GM19467 (cell line): ENCODE measurements around the gene MT1HL1.
"Not testable (repeated sequence)": the region's sequence is repeated elsewhere in the genome, so short reads cannot be mapped to it uniquely, and the experiment has no call there.

Experiments
- ATAC-seq: cut with Tn5 transposase; IDR thresholded peaks from one replicate; pipeline ENCODE4 v1.9.1; 2021; ENCODE audit warnings: mild to moderate bottlenecking, moderate library complexity; ENCODE audit not compliant: unreplicated experiment

The MT1HL1 gene

GRCh38 chr1:237018896-237019295 lies 14.7 kb upstream of the MT1HL1 start:
- ATAC-seq: no peak

GRCh38 chr1:237016626-237017025 lies 12.4 kb upstream of the MT1HL1 start:
- ATAC-seq: no peak

- no peak for ATAC-seq
Measured at GRCh38 chr1:237013608-237014007, 9.4 kb upstream of the MT1HL1 start.

- no peak for ATAC-seq
Measured at GRCh38 chr1:237012788-237013383, 8.6 kb upstream of the MT1HL1 start.

- ATAC-seq: no peak
Measured at GRCh38 chr1:237012361-237012760, 8.1 kb upstream of the MT1HL1 start.

DNA sequence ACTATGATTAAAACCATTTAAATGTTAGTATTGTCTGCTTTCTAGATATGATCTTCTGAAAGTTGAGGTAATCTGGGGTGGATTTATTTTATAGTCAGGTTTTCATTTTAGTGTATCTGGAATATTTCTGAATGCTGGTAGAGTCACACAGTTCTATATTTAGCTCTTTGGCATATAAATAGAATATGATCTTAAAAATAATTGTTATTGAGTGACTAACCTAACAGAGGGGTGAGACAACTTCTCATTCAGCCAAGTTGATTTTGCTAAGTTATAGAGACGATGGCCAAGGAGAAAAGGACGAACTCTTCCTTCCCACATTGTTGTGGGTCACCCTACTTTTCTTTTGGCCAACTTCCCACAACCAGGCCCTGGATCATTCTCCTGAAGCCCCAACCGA lies 7.2 kb upstream of the MT1HL1 start:
- no peak for ATAC-seq

DNA sequence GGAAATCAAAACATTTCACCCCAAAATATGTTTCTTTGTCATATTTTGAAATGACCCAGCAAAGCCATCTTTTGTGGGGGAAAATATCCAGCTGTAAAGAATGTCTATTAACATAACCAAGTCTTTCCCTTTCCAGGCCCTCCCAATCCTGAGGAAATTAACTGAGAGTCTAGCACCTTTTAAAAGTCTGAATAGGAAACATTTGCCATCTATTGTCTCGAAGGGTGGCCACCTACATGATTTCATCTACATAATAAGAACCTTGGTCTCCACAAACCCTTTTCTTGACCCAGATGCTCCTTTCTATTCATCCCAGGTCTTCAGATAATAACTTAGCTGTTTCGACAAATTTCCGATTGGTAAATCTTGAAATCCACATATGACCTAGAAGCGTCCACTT lies 5.4 kb upstream of the MT1HL1 start:
- no peak for ATAC-seq

GRCh38 chr1:237007147-237007881 lies 3.1 kb upstream of the MT1HL1 start:
- no peak for ATAC-seq

DNA sequence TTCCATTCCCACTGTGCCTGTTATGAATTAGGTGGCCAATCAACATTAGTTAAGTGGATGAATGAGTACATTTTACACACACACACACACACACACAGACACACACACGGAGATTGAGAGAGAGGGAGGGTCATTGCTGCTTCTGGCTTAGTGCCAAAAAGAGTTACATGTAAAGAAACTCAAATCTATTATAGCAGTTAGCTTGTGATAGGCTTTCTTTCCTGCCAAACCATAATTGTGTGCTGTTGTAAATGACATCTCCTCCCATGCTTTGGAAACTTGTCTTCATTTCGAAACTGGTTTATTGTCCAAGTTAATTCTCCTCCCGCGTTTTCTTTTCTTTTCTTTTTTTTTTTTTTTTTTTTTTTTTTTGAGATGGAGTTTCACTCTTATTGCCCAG lies 1.4 kb upstream of the MT1HL1 start:
- ATAC-seq: no peak

GRCh38 chr1:237003516-237003915 lies 725 bp downstream of the MT1HL1 start:
- ATAC-seq: no peak

- ATAC-seq: no peak
Measured at GRCh38 chr1:237000191-237000590, 4.0 kb downstream of the MT1HL1 start.

DNA sequence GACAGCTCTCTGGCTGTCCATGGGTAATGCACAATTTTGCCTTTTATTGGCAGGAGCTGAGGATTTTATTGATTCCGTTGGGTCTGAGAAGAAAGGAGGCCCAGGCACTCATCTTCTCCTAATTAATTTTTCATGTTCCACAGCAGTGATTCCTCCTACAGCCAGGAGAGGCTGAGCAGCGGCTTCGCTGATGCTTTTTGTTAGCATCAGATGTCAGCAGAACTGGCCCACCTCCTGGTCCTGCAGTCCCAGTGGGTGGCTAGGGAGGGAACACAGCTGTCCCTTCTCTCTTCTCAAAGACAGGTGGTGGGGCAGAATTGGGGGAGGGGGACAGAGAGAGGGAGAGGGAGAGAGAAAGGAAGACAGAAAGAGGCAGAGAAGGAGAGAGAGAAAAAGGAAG lies 5.7 kb downstream of the MT1HL1 start:
- ATAC-seq: no peak

DNA sequence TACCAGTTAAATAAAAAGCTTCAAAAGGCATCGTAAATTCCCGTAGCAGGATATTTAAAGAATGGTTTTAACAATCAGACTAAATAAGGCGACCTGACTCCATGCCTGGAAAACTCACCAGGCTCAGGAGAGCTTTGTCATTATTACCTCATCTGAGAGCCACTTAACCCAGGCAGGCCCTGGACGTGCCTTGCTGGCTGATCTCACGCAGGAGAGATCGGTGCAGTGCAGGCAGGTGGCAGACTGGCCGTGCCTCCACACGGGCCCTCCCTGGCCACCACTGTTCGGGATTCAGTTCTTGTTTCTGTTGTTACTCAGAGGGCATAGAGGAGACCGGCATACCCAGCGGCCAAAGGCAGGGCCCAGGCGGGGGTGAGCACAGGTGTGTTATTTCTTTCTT lies 6.4 kb downstream of the MT1HL1 start:
- ATAC-seq: no peak

DNA sequence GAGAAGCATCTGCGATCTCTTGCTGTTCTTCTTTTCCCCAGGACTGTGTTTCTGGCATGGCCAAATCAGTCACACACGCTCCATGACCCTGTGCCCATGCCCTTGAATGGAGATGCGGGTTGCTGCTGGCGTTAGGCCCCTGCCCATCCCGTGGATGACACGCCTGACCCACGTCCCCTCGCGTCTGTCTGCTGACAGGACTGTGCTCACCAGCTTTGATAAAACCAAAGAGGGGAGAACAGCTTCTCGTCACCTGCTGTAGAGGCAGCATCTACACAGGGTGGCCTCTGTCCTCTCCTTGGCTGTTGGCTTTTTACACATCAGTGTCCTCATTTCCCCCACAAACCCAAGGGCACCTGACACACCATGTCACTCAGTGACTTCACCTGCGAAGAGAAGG lies 6.9 kb downstream of the MT1HL1 start:
- ATAC-seq: no peak

GRCh38 chr1:236994450-236994849 lies 9.8 kb downstream of the MT1HL1 start:
- no peak for ATAC-seq

DNA sequence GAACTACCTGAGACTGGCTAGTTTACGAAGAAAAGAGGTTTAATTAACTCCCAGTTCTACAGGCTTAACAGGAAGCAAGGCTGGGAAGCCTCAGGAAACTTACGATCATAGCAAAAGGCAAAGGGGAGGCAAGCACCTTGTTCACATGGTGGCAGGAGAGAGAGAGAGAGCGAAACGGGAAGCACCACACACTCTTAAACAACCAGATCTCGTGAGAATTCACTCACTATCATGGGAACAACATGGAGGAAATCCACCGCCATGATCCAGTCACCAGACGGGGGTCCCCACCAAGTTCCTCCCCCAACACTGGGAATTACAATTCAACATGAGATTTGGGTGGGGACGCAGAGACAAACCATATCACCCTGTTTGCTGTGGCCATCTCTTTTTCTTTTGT lies 11.8 kb downstream of the MT1HL1 start:
- ATAC-seq: no peak

DNA sequence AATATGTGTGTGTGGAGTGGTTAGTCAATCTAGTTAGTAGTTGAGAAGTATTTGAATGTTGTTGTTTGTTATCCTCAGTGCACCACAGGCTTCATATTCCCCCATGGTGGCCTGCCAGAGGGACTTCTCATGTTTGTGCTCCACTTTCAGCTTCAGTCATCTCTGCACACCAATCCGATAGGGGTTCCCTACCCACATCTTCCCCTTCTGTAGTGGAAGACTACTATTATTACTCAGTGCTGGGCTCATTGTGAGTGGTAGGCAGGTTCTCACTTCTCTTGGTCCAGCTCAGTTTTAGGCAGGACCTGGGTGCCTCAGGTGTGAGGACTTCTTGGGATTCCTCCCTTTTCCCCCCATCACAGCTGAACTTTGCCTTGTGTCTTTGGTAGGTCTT lies 14.2 kb downstream of the MT1HL1 start:
- no peak for ATAC-seq

- no peak for ATAC-seq
Measured at GRCh38 chr1:236989290-236990051, 14.8 kb downstream of the MT1HL1 start.

- ATAC-seq: no peak
Measured at GRCh38 chr1:236983818-236984217, 20.4 kb downstream of the MT1HL1 start.

DNA sequence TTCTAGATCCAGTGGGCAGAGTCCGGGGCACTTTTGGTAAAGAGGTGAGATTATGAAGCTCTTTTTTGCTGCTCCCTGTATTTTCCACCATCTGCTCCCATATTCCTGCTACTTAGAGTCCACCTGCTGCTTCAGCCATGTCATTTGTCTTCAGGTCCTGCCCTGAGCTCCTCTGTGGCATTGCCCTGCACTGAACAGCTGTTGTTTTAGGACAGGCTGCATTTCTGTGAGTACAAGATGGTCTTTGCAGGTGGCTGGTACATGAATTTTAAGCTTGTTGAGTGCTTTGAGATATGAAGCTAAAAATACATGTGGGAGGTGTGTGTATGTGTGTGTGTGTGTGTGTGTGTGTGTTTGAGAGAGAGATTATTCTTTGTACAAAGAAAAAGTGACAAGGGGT lies 21.9 kb downstream of the MT1HL1 start:
- no peak for ATAC-seq

DNA sequence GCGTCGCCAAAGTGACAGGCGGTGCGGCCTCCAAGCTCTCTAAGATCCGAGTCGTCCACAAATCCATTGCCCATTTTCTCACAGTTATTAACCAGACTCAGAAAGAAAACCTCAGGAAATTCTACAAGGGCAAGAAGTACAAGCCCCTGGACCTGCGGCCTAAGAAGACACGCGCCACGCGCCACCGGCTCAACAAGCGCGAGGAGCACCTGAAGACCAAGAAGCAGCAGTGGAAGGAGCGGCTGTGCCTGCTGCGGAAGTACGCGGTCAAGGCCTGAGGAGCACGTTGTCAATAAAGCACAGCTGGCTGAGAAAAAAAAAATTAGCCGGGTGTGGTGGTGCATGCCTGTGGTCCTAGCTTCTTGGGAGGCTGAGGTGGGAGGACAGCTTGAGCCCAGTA lies 22.8 kb downstream of the MT1HL1 start:
- ATAC-seq: not testable (repeated sequence)

- no peak for ATAC-seq
Measured at GRCh38 chr1:236980673-236981072, 23.6 kb downstream of the MT1HL1 start.
